Measurements from ENCODE around the gene VAC14.

DNA sequence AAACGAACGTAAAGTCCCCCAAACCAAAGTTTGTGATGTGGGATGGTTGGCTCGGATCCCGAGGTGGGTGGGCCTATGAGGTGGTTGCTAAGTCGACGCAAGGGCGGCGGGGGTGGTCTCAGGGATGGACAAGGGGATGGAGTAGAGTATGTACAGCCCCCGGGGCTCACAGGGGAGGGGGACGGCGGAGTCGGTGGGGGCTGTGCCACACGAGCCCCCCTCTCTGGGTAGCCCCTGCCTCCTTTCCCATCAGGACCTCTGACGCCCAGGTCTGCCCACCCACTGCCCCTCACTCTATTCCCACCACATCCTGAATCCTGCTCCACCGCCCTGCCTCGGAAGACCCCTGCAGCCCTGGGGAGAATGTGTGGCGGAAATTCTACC is 139.4 kb downstream of the VAC14 start:
- TF ChIP-seq, protein P1, sequence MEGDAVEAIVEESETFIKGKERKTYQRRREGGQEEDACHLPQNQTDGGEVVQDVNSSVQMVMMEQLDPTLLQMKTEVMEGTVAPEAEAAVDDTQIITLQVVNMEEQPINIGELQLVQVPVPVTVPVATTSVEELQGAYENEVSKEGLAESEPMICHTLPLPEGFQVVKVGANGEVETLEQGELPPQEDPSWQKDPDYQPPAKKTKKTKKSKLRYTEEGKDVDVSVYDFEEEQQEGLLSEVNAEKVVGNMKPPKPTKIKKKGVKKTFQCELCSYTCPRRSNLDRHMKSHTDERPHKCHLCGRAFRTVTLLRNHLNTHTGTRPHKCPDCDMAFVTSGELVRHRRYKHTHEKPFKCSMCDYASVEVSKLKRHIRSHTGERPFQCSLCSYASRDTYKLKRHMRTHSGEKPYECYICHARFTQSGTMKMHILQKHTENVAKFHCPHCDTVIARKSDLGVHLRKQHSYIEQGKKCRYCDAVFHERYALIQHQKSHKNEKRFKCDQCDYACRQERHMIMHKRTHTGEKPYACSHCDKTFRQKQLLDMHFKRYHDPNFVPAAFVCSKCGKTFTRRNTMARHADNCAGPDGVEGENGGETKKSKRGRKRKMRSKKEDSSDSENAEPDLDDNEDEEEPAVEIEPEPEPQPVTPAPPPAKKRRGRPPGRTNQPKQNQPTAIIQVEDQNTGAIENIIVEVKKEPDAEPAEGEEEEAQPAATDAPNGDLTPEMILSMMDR (IDR thresholded peaks at IDR 0.05): no peak
- no peak for TF ChIP-seq EP300 (IDR thresholded peaks at IDR 0.05)
- TF ChIP-seq POLR2A (IDR thresholded peaks at IDR 0.05): no peak
